GM12891 (cell line): ENCODE measurements around the gene MAD1L1.

Experiments used
- POLR2AphosphoS5 ChIP-seq: IDR thresholded peaks from 2 replicates; pipeline ENCODE4 v1.6.1; 2011; ENCODE audit warnings: low read depth, low read length, control low read depth
- TAF1 ChIP-seq: IDR thresholded peaks from 2 replicates; pipeline ENCODE4 v1.6.1; 2011; ENCODE audit warnings: low read depth, low read length, control low read depth

- TF ChIP-seq TAF1: no peak
- TF ChIP-seq POLR2AphosphoS5: no peak
Measured at GRCh38 chr7:2224934-2225333, 7.8 kb downstream of the MAD1L1 start.
